ENCODE measurements around the gene PPME1. TPM values are rescaled to one million over a fixed set of nuclear protein-coding genes. Genes with fewer than 3 reads are reported as not detected.

The PPME1 gene
- total RNA-seq, 1 experiment from 2014 or later: 39.4 TPM

GRCh38 chr11:74238243-74238642 lies 67.2 kb downstream of the PPME1 start:
- Histone ChIP-seq H3K14ac (ENCODE audit: insufficient read depth, low read length) (no peak overlapping the region), H2AFZ (ENCODE audit: low read length) (no peak overlapping the region), H4K91ac (ENCODE audit: insufficient read length, low read depth, low read length) (no peak overlapping the region), H4K5ac (ENCODE audit: insufficient read length, low read depth, low read length) (no peak overlapping the region), H4K8ac (replicated peaks; ENCODE audit: insufficient read length, low read depth, low read length) (no peak overlapping the region), H2BK15ac (ENCODE audit: low read depth, low read length) (no peak overlapping the region), H3K56ac (ENCODE audit: insufficient read length, low read depth, low read length) (no peak overlapping the region), H3K79me2 (ENCODE audit: insufficient read depth, low read length) (no peaks in the 10 kb centered on the region), H3K4ac (ENCODE audit: low read depth, low read length) (no peak overlapping the region), H3K9me3 (ENCODE audit: control insufficient read depth, low read depth, low read length) (no peaks in the 10 kb centered on the region), H3K9ac (ENCODE audit: extremely low read depth, insufficient read length, low read length) (no peak overlapping the region), H2BK20ac (ENCODE audit: low read depth, low read length, poor library complexity, severe bottlenecking) (no peak overlapping the region), H3K27ac (ENCODE audit: insufficient read length, low read depth, low read length) (no peak overlapping the region), H2AK5ac (ENCODE audit: insufficient read length, low read length) (no peak overlapping the region), H2BK12ac (ENCODE audit: insufficient read length, low read depth, low read length) (no peak overlapping the region), H3K4me1 (ENCODE audit: insufficient read depth, low read length) (no peaks in the 10 kb centered on the region), H3K18ac (ENCODE audit: insufficient read length, low read depth, low read length) (no peak overlapping the region), H4K20me1 (ENCODE audit: control insufficient read depth, insufficient read depth, insufficient read length) (no peaks in the 10 kb centered on the region), H3K27me3 (ENCODE audit: insufficient read depth, low read length) (no peaks in the 10 kb centered on the region), H3K4me2 (ENCODE audit: insufficient read depth, insufficient read length, low read length) (no peak overlapping the region), H2BK5ac (ENCODE audit: insufficient read length, low read length) (no peak overlapping the region), H2BK120ac (ENCODE audit: low read depth, low read length, poor library complexity, severe bottlenecking) (no peak overlapping the region), H3K23ac (ENCODE audit: insufficient read length, low read depth, low read length) (no peak overlapping the region), H3K79me1 (ENCODE audit: insufficient read depth, low read depth, low read length, poor library complexity, severe bottlenecking) (no peaks in the 10 kb centered on the region), H3T11ph (ENCODE audit: low read length) (no peak overlapping the region), H3K23me2 (ENCODE audit: insufficient read length, low read depth, low read length, poor library complexity, severe bottlenecking) (no peaks in the 10 kb centered on the region)
- H3K4me3 Mint-ChIP-seq: no peak overlapping the region
- H3K9me3 Mint-ChIP-seq: no peaks in the 10 kb centered on the region
- no peaks in the 10 kb centered on the region for H3K4me1 Mint-ChIP-seq
- H3K27ac Mint-ChIP-seq: no peak overlapping the region
- no peak for DNase-seq
- H3K36me3 Mint-ChIP-seq (ENCODE audit: insufficient read depth in 1 of 3, low read depth in 3 of 3): peaks cover 5 to 32% (median 27%) of the 10 kb centered on the region in 3 experiments; a peak in 5 of 7 replicates
- H3K27me3 Mint-ChIP-seq (ENCODE audit: low read depth): no peaks in the 10 kb centered on the region
- no CpG with 5 or more reads among the region's 1 CpG for WGBS (ENCODE audit: extremely low coverage, insufficient read length, low lambda C conversion rate)
- TF ChIP-seq CTCF (conservative IDR thresholded peaks at IDR 0.05): no peak
